ENCODE data around the gene TRAF1.
"Not testable (repeated sequence)": the region's sequence is repeated elsewhere in the genome, so short reads cannot be mapped to it uniquely, and the experiment has no call there.

TRAF1 gene

GRCh38 chr9:120926397-120926928 lies at the start of gene TRAF1:
Gene TRAF1, minus strand, starts transcription at chr9:120926796. Its CDS starts 721 bp downstream, at chr9:120926075.
- DNase-seq (ENCODE audit: low read depth in 2 of 2) = no peak

- DNase-seq (ENCODE audit: low read depth in 2 of 2) = no peak
Measured at GRCh38 chr9:120974921-120975320, 48.3 kb upstream of the TRAF1 start.

- DNase-seq (ENCODE audit: low read depth in 2 of 2) = no peak
Measured at GRCh38 chr9:120974181-120974580, 47.6 kb upstream of the TRAF1 start.

GRCh38 chr9:120971938-120972337 lies 45.3 kb upstream of the TRAF1 start:
- no peak for DNase-seq (ENCODE audit: low read depth in 2 of 2)

- DNase-seq (ENCODE audit: low read depth in 2 of 2) = not testable (repeated sequence)
Measured at GRCh38 chr9:120971471-120971870, 44.9 kb upstream of the TRAF1 start.

GRCh38 chr9:120970244-120970643 lies 43.6 kb upstream of the TRAF1 start:
- no peak for DNase-seq (ENCODE audit: low read depth in 2 of 2)

GRCh38 chr9:120966013-120966369 lies 39.4 kb upstream of the TRAF1 start:
- no peak for DNase-seq (ENCODE audit: low read depth in 2 of 2)

GRCh38 chr9:120965344-120966012 lies 38.9 kb upstream of the TRAF1 start:
- DNase-seq (ENCODE audit: low read depth in 2 of 2) = no peak

GRCh38 chr9:120961936-120962335 lies 35.3 kb upstream of the TRAF1 start:
- no peak for DNase-seq (ENCODE audit: low read depth in 2 of 2)

- DNase-seq (ENCODE audit: low read depth in 2 of 2) = no peak
Measured at GRCh38 chr9:120960001-120960400, 33.4 kb upstream of the TRAF1 start.

GRCh38 chr9:120956862-120957261 lies 30.3 kb upstream of the TRAF1 start:
- no peak for DNase-seq (ENCODE audit: low read depth in 2 of 2)

- no peak for DNase-seq (ENCODE audit: low read depth in 2 of 2)
Measured at GRCh38 chr9:120951960-120952618, 25.5 kb upstream of the TRAF1 start.

GRCh38 chr9:120950421-120951388 lies 24.1 kb upstream of the TRAF1 start:
- DNase-seq (ENCODE audit: low read depth in 2 of 2) = no peak

- DNase-seq (ENCODE audit: low read depth in 2 of 2) = no peak
Measured at GRCh38 chr9:120949290-120949689, 22.7 kb upstream of the TRAF1 start.

GRCh38 chr9:120948824-120949223 lies 22.2 kb upstream of the TRAF1 start:
- DNase-seq (ENCODE audit: low read depth in 2 of 2) = no peak

GRCh38 chr9:120947222-120947621 lies 20.6 kb upstream of the TRAF1 start:
- DNase-seq (ENCODE audit: low read depth in 2 of 2) = no peak

GRCh38 chr9:120946259-120946658 lies 19.7 kb upstream of the TRAF1 start:
- DNase-seq (ENCODE audit: low read depth in 2 of 2) = no peak

GRCh38 chr9:120944948-120945347 lies 18.4 kb upstream of the TRAF1 start:
- no peak for DNase-seq (ENCODE audit: low read depth in 2 of 2)

- no peak for DNase-seq (ENCODE audit: low read depth in 2 of 2)
Measured at GRCh38 chr9:120944434-120944843, 17.8 kb upstream of the TRAF1 start.

- DNase-seq (ENCODE audit: low read depth in 2 of 2) = no peak
Measured at GRCh38 chr9:120942186-120943001, 15.8 kb upstream of the TRAF1 start.

- DNase-seq (ENCODE audit: low read depth in 2 of 2) = no peak
Measured at GRCh38 chr9:120941046-120941770, 14.6 kb upstream of the TRAF1 start.
